Measurements from ENCODE around the gene ODF2. TPM values are rescaled to one million over a fixed set of nuclear protein-coding genes. Genes with fewer than 3 reads are reported as not detected.
A peak's percentile ranks its signal among the peaks of the same experiment; 100 is the strongest.

ODF2 gene
- total and polyA plus RNA-seq, 2 of the 13 experiments (the other 11 are each of a cell fraction or from before 2014, with no cell fraction given) = 9.8 to 31.3 TPM

DNA sequence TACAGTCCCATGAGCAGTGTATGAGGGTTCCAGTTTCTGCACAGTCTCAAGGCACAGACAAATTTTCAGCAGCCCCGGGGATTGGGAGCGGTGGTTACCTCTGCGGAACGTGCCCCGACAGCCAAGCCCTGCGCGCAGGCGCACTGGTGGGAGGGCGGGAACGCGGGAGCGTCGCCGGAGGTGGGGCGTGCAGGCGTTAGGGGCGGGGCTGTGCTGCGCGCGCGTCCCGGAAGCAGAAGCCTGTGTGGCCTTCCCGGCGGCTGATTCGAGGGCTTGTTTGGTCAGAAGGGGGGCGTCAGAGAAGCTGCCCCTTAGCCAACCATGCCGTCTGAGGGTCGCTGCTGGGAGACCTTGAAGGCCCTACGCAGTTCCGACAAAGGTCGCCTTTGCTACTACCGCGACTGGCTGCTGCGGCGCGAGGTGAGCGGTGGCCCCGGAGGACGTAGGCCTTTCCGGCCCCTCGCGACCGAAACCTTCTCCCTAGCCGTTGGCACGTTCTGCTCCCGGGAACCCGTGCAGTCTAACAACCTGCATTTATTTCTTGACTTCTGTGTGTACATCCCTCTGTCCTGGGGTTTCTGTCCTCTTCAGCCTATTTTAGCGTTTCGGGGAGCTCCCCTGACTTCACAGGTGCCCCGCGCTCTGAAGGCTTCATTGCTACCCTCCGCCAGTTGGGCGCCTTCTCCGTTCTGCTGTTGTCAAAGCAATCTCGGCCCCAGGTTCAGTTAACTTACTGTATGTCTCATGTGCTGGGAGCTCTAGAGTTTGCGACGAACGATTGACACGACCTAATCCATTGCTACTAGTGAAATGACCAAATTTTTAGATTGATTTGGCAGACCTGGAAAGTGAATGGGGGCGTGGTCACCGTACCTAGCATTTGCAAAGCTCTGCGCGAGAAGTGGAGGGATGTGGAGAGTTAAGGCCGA lies 48.9 kb downstream of the ODF2 start, which contains the start of gene GLE1 (continued):
- TF ChIP-seq, protein P1, sequence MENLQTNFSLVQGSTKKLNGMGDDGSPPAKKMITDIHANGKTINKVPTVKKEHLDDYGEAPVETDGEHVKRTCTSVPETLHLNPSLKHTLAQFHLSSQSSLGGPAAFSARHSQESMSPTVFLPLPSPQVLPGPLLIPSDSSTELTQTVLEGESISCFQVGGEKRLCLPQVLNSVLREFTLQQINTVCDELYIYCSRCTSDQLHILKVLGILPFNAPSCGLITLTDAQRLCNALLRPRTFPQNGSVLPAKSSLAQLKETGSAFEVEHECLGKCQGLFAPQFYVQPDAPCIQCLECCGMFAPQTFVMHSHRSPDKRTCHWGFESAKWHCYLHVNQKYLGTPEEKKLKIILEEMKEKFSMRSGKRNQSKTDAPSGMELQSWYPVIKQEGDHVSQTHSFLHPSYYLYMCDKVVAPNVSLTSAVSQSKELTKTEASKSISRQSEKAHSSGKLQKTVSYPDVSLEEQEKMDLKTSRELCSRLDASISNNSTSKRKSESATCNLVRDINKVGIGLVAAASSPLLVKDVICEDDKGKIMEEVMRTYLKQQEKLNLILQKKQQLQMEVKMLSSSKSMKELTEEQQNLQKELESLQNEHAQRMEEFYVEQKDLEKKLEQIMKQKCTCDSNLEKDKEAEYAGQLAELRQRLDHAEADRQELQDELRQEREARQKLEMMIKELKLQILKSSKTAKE (CRISPR knock-in tag; IDR thresholded peaks at IDR 0.05; ENCODE audit: borderline replicate concordance) = no peak
- no peak for TF ChIP-seq SRSF4 (IDR thresholded peaks at IDR 0.05; ENCODE audit: low read depth, low read length, poor library complexity, severe bottlenecking)
- peak; percentile 28; the same call in 1 of the 2 replicates for TF ChIP-seq EEA1 (CRISPR knock-in tag; IDR thresholded peaks at IDR 0.05; ENCODE audit: borderline replicate concordance)
- TF ChIP-seq ZNF263 (CRISPR knock-in tag; IDR thresholded peaks at IDR 0.05) = no peak; the same call in 1 of the 2 replicates
- peak; percentile 70; the same call in 1 of the 2 replicates for TF ChIP-seq ARNT2 (CRISPR knock-in tag; IDR thresholded peaks at IDR 0.05; ENCODE audit: low read depth)
- TF ChIP-seq GFI1 (CRISPR knock-in tag; IDR thresholded peaks at IDR 0.05; ENCODE audit: borderline replicate concordance) = peak; percentile 63; the same call in 1 of the 2 replicates
- TF ChIP-seq, protein P2, sequence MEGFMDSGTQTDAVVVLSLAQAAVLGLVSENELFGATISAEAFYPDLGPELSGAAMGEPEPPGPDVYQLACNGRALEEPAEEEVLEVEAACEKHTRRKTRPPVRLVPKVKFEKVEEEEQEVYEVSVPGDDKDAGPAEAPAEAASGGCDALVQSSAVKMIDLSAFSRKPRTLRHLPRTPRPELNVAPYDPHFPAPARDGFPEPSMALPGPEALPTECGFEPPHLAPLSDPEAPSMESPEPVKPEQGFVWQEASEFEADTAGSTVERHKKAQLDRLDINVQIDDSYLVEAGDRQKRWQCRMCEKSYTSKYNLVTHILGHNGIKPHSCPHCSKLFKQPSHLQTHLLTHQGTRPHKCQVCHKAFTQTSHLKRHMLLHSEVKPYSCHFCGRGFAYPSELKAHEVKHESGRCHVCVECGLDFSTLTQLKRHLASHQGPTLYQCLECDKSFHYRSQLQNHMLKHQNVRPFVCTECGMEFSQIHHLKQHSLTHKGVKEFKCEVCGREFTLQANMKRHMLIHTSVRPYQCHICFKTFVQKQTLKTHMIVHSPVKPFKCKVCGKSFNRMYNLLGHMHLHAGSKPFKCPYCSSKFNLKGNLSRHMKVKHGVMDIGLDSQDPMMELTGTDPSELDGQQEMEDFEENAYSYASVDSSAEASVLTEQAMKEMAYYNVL (CRISPR knock-in tag; IDR thresholded peaks at IDR 0.05; ENCODE audit: borderline replicate concordance) = no peak
- peak; percentile 73; the same call in 1 of the 2 replicates for TF ChIP-seq GATA4 (IDR thresholded peaks at IDR 0.05; ENCODE audit: borderline replicate concordance, low read depth)
- TF ChIP-seq, protein P3, sequence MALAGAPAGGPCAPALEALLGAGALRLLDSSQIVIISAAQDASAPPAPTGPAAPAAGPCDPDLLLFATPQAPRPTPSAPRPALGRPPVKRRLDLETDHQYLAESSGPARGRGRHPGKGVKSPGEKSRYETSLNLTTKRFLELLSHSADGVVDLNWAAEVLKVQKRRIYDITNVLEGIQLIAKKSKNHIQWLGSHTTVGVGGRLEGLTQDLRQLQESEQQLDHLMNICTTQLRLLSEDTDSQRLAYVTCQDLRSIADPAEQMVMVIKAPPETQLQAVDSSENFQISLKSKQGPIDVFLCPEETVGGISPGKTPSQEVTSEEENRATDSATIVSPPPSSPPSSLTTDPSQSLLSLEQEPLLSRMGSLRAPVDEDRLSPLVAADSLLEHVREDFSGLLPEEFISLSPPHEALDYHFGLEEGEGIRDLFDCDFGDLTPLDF (CRISPR knock-in tag; IDR thresholded peaks at IDR 0.05) = peak; percentile 93
- TF ChIP-seq, protein P4, sequence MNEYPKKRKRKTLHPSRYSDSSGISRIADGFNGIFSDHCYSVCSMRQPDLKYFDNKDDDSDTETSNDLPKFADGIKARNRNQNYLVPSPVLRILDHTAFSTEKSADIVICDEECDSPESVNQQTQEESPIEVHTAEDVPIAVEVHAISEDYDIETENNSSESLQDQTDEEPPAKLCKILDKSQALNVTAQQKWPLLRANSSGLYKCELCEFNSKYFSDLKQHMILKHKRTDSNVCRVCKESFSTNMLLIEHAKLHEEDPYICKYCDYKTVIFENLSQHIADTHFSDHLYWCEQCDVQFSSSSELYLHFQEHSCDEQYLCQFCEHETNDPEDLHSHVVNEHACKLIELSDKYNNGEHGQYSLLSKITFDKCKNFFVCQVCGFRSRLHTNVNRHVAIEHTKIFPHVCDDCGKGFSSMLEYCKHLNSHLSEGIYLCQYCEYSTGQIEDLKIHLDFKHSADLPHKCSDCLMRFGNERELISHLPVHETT (CRISPR knock-in tag; conservative IDR thresholded peaks at IDR 0.05) = peak; percentile 65; the same call in 1 of the 2 replicates
- no peak for TF ChIP-seq ZNF577 (CRISPR knock-in tag; IDR thresholded peaks at IDR 0.05; ENCODE audit: borderline replicate concordance, low read depth)
- TF ChIP-seq, protein P5, sequence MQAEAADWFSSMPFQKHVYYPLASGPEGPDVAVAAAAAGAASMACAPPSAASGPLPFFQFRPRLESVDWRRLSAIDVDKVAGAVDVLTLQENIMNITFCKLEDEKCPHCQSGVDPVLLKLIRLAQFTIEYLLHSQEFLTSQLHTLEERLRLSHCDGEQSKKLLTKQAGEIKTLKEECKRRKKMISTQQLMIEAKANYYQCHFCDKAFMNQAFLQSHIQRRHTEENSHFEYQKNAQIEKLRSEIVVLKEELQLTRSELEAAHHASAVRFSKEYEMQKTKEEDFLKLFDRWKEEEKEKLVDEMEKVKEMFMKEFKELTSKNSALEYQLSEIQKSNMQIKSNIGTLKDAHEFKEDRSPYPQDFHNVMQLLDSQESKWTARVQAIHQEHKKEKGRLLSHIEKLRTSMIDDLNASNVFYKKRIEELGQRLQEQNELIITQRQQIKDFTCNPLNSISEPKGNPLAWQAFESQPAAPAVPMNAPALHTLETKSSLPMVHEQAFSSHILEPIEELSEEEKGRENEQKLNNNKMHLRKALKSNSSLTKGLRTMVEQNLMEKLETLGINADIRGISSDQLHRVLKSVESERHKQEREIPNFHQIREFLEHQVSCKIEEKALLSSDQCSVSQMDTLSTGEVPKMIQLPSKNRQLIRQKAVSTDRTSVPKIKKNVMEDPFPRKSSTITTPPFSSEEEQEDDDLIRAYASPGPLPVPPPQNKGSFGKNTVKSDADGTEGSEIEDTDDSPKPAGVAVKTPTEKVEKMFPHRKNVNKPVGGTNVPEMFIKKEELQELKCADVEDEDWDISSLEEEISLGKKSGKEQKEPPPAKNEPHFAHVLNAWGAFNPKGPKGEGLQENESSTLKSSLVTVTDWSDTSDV (CRISPR knock-in tag; IDR thresholded peaks at IDR 0.05) = no peak
- peak; percentile 87 for TF ChIP-seq ELF3 (CRISPR knock-in tag; IDR thresholded peaks at IDR 0.05)
- TF ChIP-seq FIP1L1 (IDR thresholded peaks at IDR 0.05; ENCODE audit: borderline replicate concordance, insufficient read depth, low read depth, low read length) = no peak
- 0 out of 2 replicates have a peak, but pooled peaks have one; percentile 26 for TF ChIP-seq RAD21 (CRISPR knock-in tag; IDR thresholded peaks at IDR 0.05)
- peak; percentile 75 for TF ChIP-seq ERF (CRISPR knock-in tag; IDR thresholded peaks at IDR 0.05)
- TF ChIP-seq ZNF782 (CRISPR knock-in tag; IDR thresholded peaks at IDR 0.05; ENCODE audit: borderline replicate concordance) = no peak
- TF ChIP-seq TARDBP (CRISPR knock-in tag; IDR thresholded peaks at IDR 0.05) = peak; percentile 46; the same call in 1 of the 2 replicates

All from HepG2 (cell line).